HCT116 (cell line): ENCODE data around the gene ACTN4. TPM values are rescaled to one million over a fixed set of nuclear protein-coding genes. Genes with fewer than 3 reads are reported as not detected.
A peak's percentile ranks its signal among the peaks of the same experiment; 100 is the strongest.

Source experiments
- ATAC-seq: fragments of 200-7000 bp; cut with Tn5 transposase; 2 replicates; pipeline ENCODE4 v1.9.1; 2020; ENCODE audit warnings: mild to moderate bottlenecking, moderate library complexity
- BruUV-seq: library from RNA; stranded (reverse); fragments of 400-500 nt; replicated peaks from 2 replicates; lab custom pipeline; 2021; lab: Mats Ljungman, UMichigan
- CTCF ChIA-PET: fragments of 300-600 bp; sonication (Branson Sonifier 250); formaldehyde crosslinking; loops from one replicate; lab custom pipeline; 2021; ENCODE audit warnings: antibody characterized with exemption; lab: Charles Lee
- POLR2A ChIA-PET: fragments of 300-600, 350-600 bp; sonication (Branson Sonifier 250); formaldehyde crosslinking; loops from one replicate; lab custom pipeline; 2021; ENCODE audit warnings: antibody characterized with exemption; lab: Charles Lee
- RAD21 ChIA-PET, 2 experiments: fragments of 300-600 bp; sonication (Branson Sonifier 250); formaldehyde crosslinking; loops; one replicate each; lab custom pipeline; 2023; ENCODE audit warnings: low total read pairs in 2 of 2; ENCODE audit not compliant: uncharacterized antibody in 2 of 2, unreplicated experiment in 2 of 2, low non-redundant PET in 1 of 2; lab: Charles Lee
- DNase-seq: peaks from one replicate; pipeline ENCODE4 v3.0.0-alpha.2; 2010; ENCODE audit warnings: low read depth, low spot score
- H2AFZ ChIP-seq: fragments of 200-600 bp; shearing (Covaris generic), sonication (generic); 2 replicates; pipeline ENCODE4 v1.6.1; 2017; ENCODE audit warnings: low read depth, mixed run types, mixed read lengths, antibody characterized with exemption, low read length; ENCODE audit not compliant: poor library complexity, severe bottlenecking
- H3K27ac ChIP-seq: 2 replicates; pipeline ENCODE4 v1.5.1; 2012; ENCODE audit warnings: low read depth, low read length
- H3K27me3 ChIP-seq: fragments of 200-600 bp; sonication (generic); 2 replicates; pipeline ENCODE4 v1.6.1; 2016; ENCODE audit warnings: mixed run types, low read length, mixed read lengths; ENCODE audit not compliant: insufficient read depth
- H3K36me3 ChIP-seq, 2 experiments: fragments of 200-500 bp in 1 of 2; fragments of 200-600 bp in 1 of 2; sonication (Bioruptor generic) in 1 of 2; sonication (generic) in 1 of 2; 2 replicates each; pipeline versions ENCODE4 v1.5.1 to v1.6.1; 2014 to 2016; ENCODE audit warnings: low read length in 2 of 2, inconsistent platforms in 1 of 2, mixed read lengths in 1 of 2, mixed run types in 1 of 2; ENCODE audit not compliant: insufficient read depth in 2 of 2, control insufficient read depth in 1 of 2
- H3K4me1 ChIP-seq, 2 experiments: fragments of 200-600 bp in 1 of 2; sonication (generic) in 1 of 2; 2 replicates each; pipeline versions ENCODE4 v1.5.1 to v1.6.1; 2012 to 2017; ENCODE audit warnings: low read length in 2 of 2, inconsistent platforms in 1 of 2, mild to moderate bottlenecking in 1 of 2, mixed read lengths in 1 of 2, mixed run types in 1 of 2, moderate library complexity in 1 of 2; ENCODE audit not compliant: insufficient read depth in 2 of 2, control insufficient read depth in 1 of 2
- H3K4me2 ChIP-seq: fragments of 200-600 bp; sonication (generic); 2 replicates; pipeline ENCODE4 v1.6.1; 2017; ENCODE audit warnings: mixed run types, low read length, mixed read lengths
- H3K4me3 ChIP-seq, 2 experiments: fragments of 200-600 bp in 1 of 2; sonication (generic) in 1 of 2; replicated peaks in 1 of 2; 2 replicates each; pipeline ENCODE4 v1.5.1; 2011 to 2016; ENCODE audit warnings: low read length in 2 of 2, control low read depth in 1 of 2, low read depth in 1 of 2, mild to moderate bottlenecking in 1 of 2, mixed read lengths in 1 of 2, mixed run types in 1 of 2
- H3K79me2 ChIP-seq: fragments of 200-600 bp; sonication (generic); 2 replicates; pipeline ENCODE4 v1.6.1; 2017; ENCODE audit warnings: mild to moderate bottlenecking, mixed run types, low read length, moderate library complexity, mixed read lengths; ENCODE audit not compliant: insufficient read depth
- H3K9ac ChIP-seq: fragments of 200-600 bp; sonication (generic); 2 replicates; pipeline ENCODE4 v1.6.1; 2016; ENCODE audit warnings: low read length, mixed read lengths
- H3K9me2 ChIP-seq: fragments of 200-600 bp; sonication (generic), shearing (Covaris generic); 2 replicates; pipeline ENCODE4 v1.6.1; 2017; ENCODE audit warnings: mixed run types, mild to moderate bottlenecking, moderate library complexity; ENCODE audit not compliant: insufficient read depth
- H3K9me3 ChIP-seq, 2 experiments: fragments of 200-500 bp in 1 of 2; fragments of 200-600 bp in 1 of 2; sonication (Bioruptor generic) in 1 of 2; sonication (generic) in 1 of 2; 2 replicates each; pipeline ENCODE4 v1.6.1; 2014 to 2017; ENCODE audit warnings: low read length in 2 of 2, mixed read lengths in 2 of 2, inconsistent platforms in 1 of 2, low read depth in 1 of 2, mild to moderate bottlenecking in 1 of 2, mixed run types in 1 of 2, moderate library complexity in 1 of 2; ENCODE audit not compliant: control insufficient read depth in 1 of 2, insufficient read depth in 1 of 2
- H4K20me1 ChIP-seq: fragments of 200-600 bp; sonication (generic), shearing (Covaris generic); 2 replicates; pipeline ENCODE4 v1.6.1; 2017; ENCODE audit warnings: mixed run types, mild to moderate bottlenecking, moderate library complexity; ENCODE audit not compliant: insufficient read depth
- CEBPB ChIP-seq: IDR thresholded peaks from 2 replicates; pipeline ENCODE4 v1.6.1; 2012; ENCODE audit warnings: low read depth
- EGR1 ChIP-seq: IDR thresholded peaks from 2 replicates; pipeline ENCODE4 v1.6.1; 2012; ENCODE audit warnings: low read depth
- POLR2A ChIP-seq: IDR thresholded peaks from 2 replicates; pipeline ENCODE4 v1.7.0; 2011; ENCODE audit warnings: borderline replicate concordance; ENCODE audit not compliant: insufficient read depth, insufficient read length; ENCODE audit errors: extremely low read depth
- SRF ChIP-seq: IDR thresholded peaks from 2 replicates; pipeline ENCODE4 v1.6.1; 2012; ENCODE audit warnings: low read depth
- TCF7L2 ChIP-seq: IDR thresholded peaks from 2 replicates; pipeline ENCODE4 v1.7.0; 2011; ENCODE audit warnings: borderline replicate concordance, inconsistent platforms; ENCODE audit not compliant: insufficient read depth, insufficient read length; ENCODE audit errors: extremely low read depth
- ZFX ChIP-seq: fragments of 450-650 bp; IDR thresholded peaks from 2 replicates; pipeline ENCODE4 v1.6.1; 2017
- ZNF274 ChIP-seq: fragments of 200-500 bp; sonication (Bioruptor generic); IDR thresholded peaks from 2 replicates; pipeline ENCODE4 v1.6.1; 2014; ENCODE audit warnings: mild to moderate bottlenecking, low read depth, low read length, inconsistent platforms
- intact Hi-C: fragments of 100-400 bp; cut with micrococcal nuclease; formaldehyde crosslinking; loops from 2 replicates; pipeline ENCODE4 v1.10.0; 2022
- total RNA-seq: library from RNA; stranded (reverse); gene quantifications from one replicate; pipeline ENCODE4 v1.2.1, GENCODE V29; 2021; ENCODE audit not compliant: unreplicated experiment
- TF ChIP-seq, protein P1 (sequence below), 3 experiments: fragments of 200-600 bp in 1 of 3; sonication (generic) in 1 of 3; IDR thresholded peaks in 2 of 3; conservative IDR thresholded peaks in 1 of 3; 2 replicates each; pipeline ENCODE4 v1.5.1; 2012 to 2017; ENCODE audit warnings: low read depth in 2 of 3, low read length in 2 of 3, antibody characterized with exemption in 1 of 3, borderline replicate concordance in 1 of 3, control low read depth in 1 of 3, mild to moderate bottlenecking in 1 of 3, mixed read lengths in 1 of 3, mixed run types in 1 of 3, moderate library complexity in 1 of 3; ENCODE audit not compliant: insufficient read depth in 1 of 3

The ACTN4 gene
- total RNA-seq, 1 experiment from 2014 or later, result 651 TPM

DNA sequence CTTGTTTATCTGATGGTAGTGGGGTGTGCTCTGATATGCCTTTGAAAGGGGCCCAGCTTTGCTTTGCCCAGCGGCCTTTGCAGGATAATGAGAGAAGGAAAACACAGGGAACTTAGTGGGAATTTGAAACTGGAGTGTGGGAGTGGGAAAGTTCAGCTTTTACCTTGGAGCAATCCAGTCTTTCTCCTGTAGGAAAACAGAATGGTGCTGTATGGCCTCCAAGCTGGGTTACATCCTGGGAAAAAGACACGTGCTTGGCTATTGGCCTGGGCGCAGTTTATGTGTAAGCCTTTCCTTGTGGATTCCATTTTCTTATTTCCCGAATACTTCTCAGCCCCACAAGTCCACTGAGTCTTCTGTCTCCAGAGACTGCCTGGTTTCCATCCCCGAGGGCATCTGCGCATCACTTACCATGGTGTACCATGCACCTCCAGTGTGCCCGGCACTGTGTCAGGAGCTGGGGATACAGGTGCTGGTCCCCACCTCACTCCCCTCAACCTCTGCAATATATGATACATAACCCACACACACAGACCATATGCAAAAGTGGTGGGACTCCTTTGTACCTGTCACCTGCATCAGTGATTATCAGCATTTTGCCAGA lies 31.5 kb downstream of the ACTN4 start:
- Histone ChIP-seq H3K4me2 (peak overlapping the region; percentile 2; the same call in 1 of the 2 replicates), H3K9ac (peak overlapping the region; percentile 22; the same call in 1 of the 2 replicates), H3K9me2 (no peaks in the 10 kb centered on the region), H3K27me3 (no peaks in the 10 kb centered on the region), H3K9me3 (peaks cover 0 to 5% of the 10 kb centered on the region in 2 experiments; a peak in 1 of 4 replicates), H3K27ac (peak overlapping the region; percentile 1; the same call in 1 of the 2 replicates), H4K20me1 (peaks cover 6% of the 10 kb centered on the region; the same call in 1 of the 2 replicates), H3K36me3 (peaks cover 0 to 49% of the 10 kb centered on the region in 2 experiments; a peak in 2 of 4 replicates), H3K4me3 (no peak overlapping the region), H2AFZ (no peak overlapping the region), H3K79me2 (peaks cover 91% of the 10 kb centered on the region), H3K4me1 (peaks cover 40 to 97% of the 10 kb centered on the region in 2 experiments)
- intact Hi-C loops, result no loop called here
- RAD21 ChIA-PET, result interaction anchor here in 1 of 2 experiments (0.7 kb wide), 1 partner anchor 132 kb away, joined by 3 read pairs; no protein-coding TSS in a partner anchor
- DNase-seq (no peak), ATAC-seq (no peak)
- no TSS peak for BruUV-seq
- TF ChIP-seq ZFX, result no peak
- TF ChIP-seq POLR2A, result no peak
- TF ChIP-seq SRF, result no peak
- no peak for TF ChIP-seq TCF7L2
- no peak for TF ChIP-seq CEBPB
- TF ChIP-seq, protein P1, sequence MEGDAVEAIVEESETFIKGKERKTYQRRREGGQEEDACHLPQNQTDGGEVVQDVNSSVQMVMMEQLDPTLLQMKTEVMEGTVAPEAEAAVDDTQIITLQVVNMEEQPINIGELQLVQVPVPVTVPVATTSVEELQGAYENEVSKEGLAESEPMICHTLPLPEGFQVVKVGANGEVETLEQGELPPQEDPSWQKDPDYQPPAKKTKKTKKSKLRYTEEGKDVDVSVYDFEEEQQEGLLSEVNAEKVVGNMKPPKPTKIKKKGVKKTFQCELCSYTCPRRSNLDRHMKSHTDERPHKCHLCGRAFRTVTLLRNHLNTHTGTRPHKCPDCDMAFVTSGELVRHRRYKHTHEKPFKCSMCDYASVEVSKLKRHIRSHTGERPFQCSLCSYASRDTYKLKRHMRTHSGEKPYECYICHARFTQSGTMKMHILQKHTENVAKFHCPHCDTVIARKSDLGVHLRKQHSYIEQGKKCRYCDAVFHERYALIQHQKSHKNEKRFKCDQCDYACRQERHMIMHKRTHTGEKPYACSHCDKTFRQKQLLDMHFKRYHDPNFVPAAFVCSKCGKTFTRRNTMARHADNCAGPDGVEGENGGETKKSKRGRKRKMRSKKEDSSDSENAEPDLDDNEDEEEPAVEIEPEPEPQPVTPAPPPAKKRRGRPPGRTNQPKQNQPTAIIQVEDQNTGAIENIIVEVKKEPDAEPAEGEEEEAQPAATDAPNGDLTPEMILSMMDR (IDR thresholded peaks at IDR 0.05 in 2 of 3, conservative IDR thresholded peaks at IDR 0.05 in 1 of 3; ENCODE audit: borderline replicate concordance in 1 of 3, insufficient read depth in 1 of 3, low read depth in 2 of 3, low read length in 2 of 3), result no peak
- TF ChIP-seq ZNF274, result no peak
- TF ChIP-seq EGR1, result no peak
- POLR2A ChIA-PET, result interaction anchor here (1.1 kb wide), 1 partner anchor 10 kb away, joined by 4 read pairs; no protein-coding TSS in a partner anchor
- CTCF ChIA-PET, result interaction anchor here (1.1 kb wide), 1 partner anchor 10 kb away, joined by 3 read pairs; no protein-coding TSS in a partner anchor
